Large intestine (tissue), 12 donors: ENCODE data around the gene VPS26B. TPM values are rescaled to one million over a fixed set of nuclear protein-coding genes. Genes with fewer than 3 reads are reported as not detected.
A peak's percentile ranks its signal among the peaks of the same experiment; 100 is the strongest.
"Not testable (repeated sequence)": the region's sequence is repeated elsewhere in the genome, so short reads cannot be mapped to it uniquely, and the experiment has no call there.

Experiments used
- DNase-seq, 2 donors: peaks; one replicate each; pipeline versions ENCODE4 v3.0.0 to v3.0.0-alpha.2; 2013
- H3K27ac ChIP-seq: one replicate; pipeline ENCODE4 v1.5.1; 2013; ENCODE audit warnings: low read length
- H3K27me3 ChIP-seq: 2 replicates; pipeline ENCODE4 v1.6.1; 2013; ENCODE audit warnings: low read length; ENCODE audit not compliant: control insufficient read depth, insufficient read depth
- H3K36me3 ChIP-seq: 2 replicates; pipeline ENCODE4 v1.6.1; 2013; ENCODE audit warnings: low read length; ENCODE audit not compliant: control insufficient read depth, insufficient read depth
- H3K4me1 ChIP-seq: one replicate; pipeline ENCODE4 v1.6.1; 2013; ENCODE audit warnings: low read length; ENCODE audit not compliant: control insufficient read depth, insufficient read depth
- H3K4me3 ChIP-seq: one replicate; pipeline ENCODE4 v1.5.1; 2013; ENCODE audit warnings: low read length
- H3K9me3 ChIP-seq: one replicate; pipeline ENCODE4 v1.6.1; 2013; ENCODE audit warnings: mild to moderate bottlenecking, low read depth, low read length, moderate library complexity; ENCODE audit not compliant: control insufficient read depth
- WGBS: methylation state at CpG from one replicate; pipeline ENCODE4 v1.1.5; 2013; ENCODE audit warnings: low lambda C conversion rate; ENCODE audit not compliant: insufficient coverage; 5-methylcytosine and 5-hydroxymethylcytosine counted together
- long read RNA-seq, 11 donors: transcript quantifications; one replicate each; lab custom pipeline, GENCODE V29; 2026
- polyA plus RNA-seq: library from polyadenylated mRNA; unstranded; fragments of 120-200 nt; gene quantifications from one replicate; pipeline ENCODE4 v1.2.1, GENCODE V29; 2013

Gene VPS26B
- polyA plus RNA-seq: 49.7 TPM
- long read RNA-seq, donor 1, transcript VPS26B-206 (2 exons, 2,073 nt): major isoform, 5 of 10 reads
- long read RNA-seq, donor 1, transcript VPS26B-201 (6 exons, 3,691 nt): major isoform, 5 of 10 reads
- long read RNA-seq, donor 1, partial matches to known transcripts: 0 of 10 reads
- long read RNA-seq, donor 1, other reads (novel, unspliced or antisense): 0 of 10 reads
- long read RNA-seq, donor 2, transcript VPS26B-206 (2 exons, 2,073 nt): minor isoform, 9 of 29 reads
- long read RNA-seq, donor 2, transcript VPS26B-201 (6 exons, 3,691 nt): major isoform, 19 of 29 reads
- long read RNA-seq, donor 2, partial matches to known transcripts: 0 of 29 reads
- long read RNA-seq, donor 2, other reads (novel, unspliced or antisense): 0 of 29 reads
- long read RNA-seq, donor 3: 0 reads
- long read RNA-seq, donor 4, partial matches to known transcripts: 0 of 2 reads
- long read RNA-seq, donor 4, other reads (novel, unspliced or antisense): 0 of 2 reads
- long read RNA-seq, donor 5, transcript VPS26B-201 (6 exons, 3,691 nt): major isoform, 9 of 13 reads
- long read RNA-seq, donor 5, partial matches to known transcripts: 0 of 13 reads
- long read RNA-seq, donor 5, other reads (novel, unspliced or antisense): 0 of 13 reads
- long read RNA-seq, donor 6, transcript VPS26B-201 (6 exons, 3,691 nt): major isoform, 23 of 26 reads
- long read RNA-seq, donor 6, partial matches to known transcripts: 0 of 26 reads
- long read RNA-seq, donor 6, other reads (novel, unspliced or antisense): 0 of 26 reads
- long read RNA-seq, donor 7, transcript VPS26B-201 (6 exons, 3,691 nt): major isoform, 5 of 12 reads
- long read RNA-seq, donor 7, partial matches to known transcripts: 5 of 12 reads
- long read RNA-seq, donor 7, other reads (novel, unspliced or antisense): 0 of 12 reads
- long read RNA-seq, donor 8, transcript VPS26B-201 (6 exons, 3,691 nt): major isoform, 17 of 43 reads
- long read RNA-seq, donor 8, transcript VPS26B-206 (2 exons, 2,073 nt): minor isoform, 11 of 43 reads
- long read RNA-seq, donor 8, partial matches to known transcripts: 13 of 43 reads
- long read RNA-seq, donor 8, other reads (novel, unspliced or antisense): 0 of 43 reads
- long read RNA-seq, donor 9, transcript VPS26B-201 (6 exons, 3,691 nt): major isoform, 10 of 15 reads
- long read RNA-seq, donor 9, partial matches to known transcripts: 0 of 15 reads
- long read RNA-seq, donor 9, other reads (novel, unspliced or antisense): 0 of 15 reads
- long read RNA-seq, donor 10, transcript VPS26B-201 (6 exons, 3,691 nt): major isoform, 14 of 19 reads
- long read RNA-seq, donor 10, partial matches to known transcripts: 0 of 19 reads
- long read RNA-seq, donor 10, other reads (novel, unspliced or antisense): 0 of 19 reads
- long read RNA-seq, donor 11, transcript VPS26B-201 (6 exons, 3,691 nt): major isoform, 9 of 14 reads
- long read RNA-seq, donor 11, partial matches to known transcripts: 0 of 14 reads
- long read RNA-seq, donor 11, other reads (novel, unspliced or antisense): 0 of 14 reads

DNA sequence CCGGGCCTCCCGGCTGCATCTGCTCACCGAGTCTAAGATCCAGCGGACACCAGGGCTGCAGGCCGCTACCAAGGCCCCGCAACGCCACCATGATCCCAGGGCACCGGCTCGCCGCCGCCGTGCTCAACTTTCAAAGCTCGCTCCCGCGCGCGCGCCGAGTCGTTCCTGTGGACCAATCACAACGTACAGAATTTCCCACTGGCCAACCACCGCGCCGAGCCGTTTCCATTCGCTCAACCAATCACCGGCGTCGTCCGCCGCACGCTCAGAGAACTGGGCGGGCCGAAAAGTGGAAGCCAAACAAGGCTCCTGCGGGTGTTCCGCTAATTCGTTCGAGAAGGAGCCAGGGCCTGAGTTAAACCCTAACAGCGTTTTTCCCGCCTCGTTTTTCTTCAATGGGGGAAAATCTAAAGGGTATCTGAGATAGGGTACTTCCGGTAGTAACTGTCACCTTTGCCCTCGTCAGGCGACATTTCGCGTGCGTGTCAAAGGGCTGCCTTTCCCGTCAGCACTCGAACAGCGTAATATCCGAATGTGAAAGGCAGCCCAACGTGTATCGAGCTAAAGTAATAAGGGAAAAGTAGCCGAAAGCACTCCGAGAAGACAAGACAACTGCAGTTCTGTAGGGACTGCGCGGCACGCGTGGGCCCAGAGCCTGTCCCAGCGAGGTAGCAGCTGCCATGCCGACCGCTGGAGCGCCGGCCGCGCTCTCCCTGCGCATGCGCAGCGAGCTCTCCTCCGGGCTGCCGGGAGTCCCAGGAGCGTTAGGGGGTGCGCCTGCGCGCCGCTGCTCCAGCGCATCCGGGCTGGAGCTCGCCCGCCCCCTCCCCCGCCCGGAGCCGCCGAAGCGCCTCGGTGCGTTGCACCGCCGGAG lies at the start of gene VPS26B, which contains the start of gene NCAPD3:
TSS of gene VPS26B (plus strand) at position 836 of the 874 bp plus-strand sequence. CDS start 452 bp downstream, outside the sequence.
TSS of gene NCAPD3 (minus strand) at position 132 of the 874 bp plus-strand sequence. CDS start at position 91, 41 bp downstream.
- Histone ChIP-seq H3K27ac (peak within 1 kb of the TSS; percentile 89), H3K36me3 (peaks cover 9% of the 10 kb centered on the region), H3K4me1 (no peaks in the 10 kb centered on the region), H3K27me3 (no peaks in the 10 kb centered on the region), H3K4me3 (peak within 1 kb of the TSS; percentile 83), H3K9me3 (no peaks in the 10 kb centered on the region)
- no CpG with 5 or more reads among the region's 89 CpGs for WGBS
- peak; percentile 97 for DNase-seq

DNA sequence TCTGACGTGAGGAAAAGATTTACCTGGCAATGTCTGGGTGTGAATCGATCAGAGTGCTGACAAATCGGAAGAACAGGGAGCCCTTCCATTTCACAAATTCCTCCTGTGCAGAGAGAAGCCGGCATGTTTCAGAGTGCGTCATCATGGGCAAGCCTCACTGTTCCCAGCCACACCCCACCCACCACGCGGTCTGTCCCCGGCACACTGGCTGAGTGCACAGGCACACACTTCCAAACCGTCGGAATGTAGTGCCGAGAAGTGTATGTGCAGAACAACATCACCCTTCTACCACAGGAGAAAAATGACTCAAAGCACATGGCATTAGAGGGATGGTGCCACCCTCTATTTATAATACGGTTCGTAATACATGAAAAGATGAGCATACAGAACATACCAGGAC lies 48.2 kb upstream of the VPS26B start:
- peaks cover 54% of the 10 kb centered on the region for H3K36me3 ChIP-seq
- no CpG with 5 or more reads among the region's 13 CpGs for WGBS

DNA sequence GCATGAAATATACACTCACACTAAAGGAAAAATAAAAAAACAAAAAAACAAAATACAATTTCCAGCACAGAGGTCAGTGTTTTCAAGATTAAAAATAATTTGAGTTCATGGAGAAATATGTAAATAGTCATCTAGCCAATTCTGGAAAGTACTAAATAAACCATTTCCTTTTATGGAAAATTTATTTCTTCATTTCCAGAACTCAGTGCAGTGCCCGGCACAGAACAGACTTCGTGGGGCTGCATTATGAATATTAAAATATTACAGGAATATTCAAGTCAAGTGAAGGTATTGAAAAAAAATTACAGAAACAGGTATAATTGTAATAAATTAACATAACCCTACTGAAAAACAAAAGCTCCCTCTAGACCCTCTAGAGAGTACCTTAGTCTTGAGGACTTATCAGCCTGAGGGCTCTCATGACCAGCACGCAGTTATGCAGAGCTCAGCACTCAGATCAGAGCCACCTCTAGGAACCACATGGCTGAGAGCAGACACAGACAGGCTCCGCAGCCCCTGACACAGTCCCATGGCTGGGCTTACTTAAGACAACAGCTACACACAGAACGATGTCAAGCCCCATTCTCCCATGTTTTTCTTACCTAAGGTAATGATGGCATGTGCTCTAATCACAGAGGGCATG lies 46.3 kb upstream of the VPS26B start:
- H3K4me1 ChIP-seq: no peaks in the 10 kb centered on the region
- no peak overlapping the region for H3K4me3 ChIP-seq
- H3K27me3 ChIP-seq: no peaks in the 10 kb centered on the region
- no peaks in the 10 kb centered on the region for H3K9me3 ChIP-seq
- 55% methylated on average over 2 of the region's 5 CpGs for WGBS
- no peak for DNase-seq
- H3K36me3 ChIP-seq: peaks cover 52% of the 10 kb centered on the region
- H3K27ac ChIP-seq: no peak overlapping the region

More for the DNA sequence above, 48.2 kb upstream of the VPS26B start:
- Histone ChIP-seq H3K9me3 (no peaks in the 10 kb centered on the region), H3K4me1 (no peaks in the 10 kb centered on the region), H3K27me3 (no peaks in the 10 kb centered on the region), H3K4me3 (no peak overlapping the region), H3K27ac (no peak overlapping the region)
- DNase-seq: no peak

DNA sequence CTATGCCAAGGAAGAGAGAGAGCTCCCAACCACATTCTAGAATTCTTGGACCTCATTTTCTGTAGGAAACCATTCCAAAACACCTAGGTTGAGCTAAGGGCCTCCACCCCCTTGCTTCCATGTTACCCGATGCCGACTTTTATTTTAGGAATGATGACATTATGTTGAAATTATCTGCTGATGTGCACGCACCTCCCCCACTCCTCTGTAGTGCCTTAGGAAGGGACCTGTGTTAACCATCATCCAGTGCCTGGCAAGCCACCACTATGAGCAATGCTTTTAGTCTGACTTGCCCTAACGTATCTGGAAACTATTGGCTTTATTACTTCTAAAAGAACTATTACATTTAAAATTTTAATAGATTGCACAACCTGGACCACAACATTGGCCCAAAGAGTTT lies 42.8 kb upstream of the VPS26B start:
- Histone ChIP-seq H3K9me3 (no peaks in the 10 kb centered on the region), H3K4me1 (no peaks in the 10 kb centered on the region), H3K27me3 (no peaks in the 10 kb centered on the region), H3K4me3 (no peak overlapping the region), H3K27ac (no peak overlapping the region), H3K36me3 (peaks cover 45% of the 10 kb centered on the region)
- DNase-seq: no peak
- WGBS: 100% methylated on average over 1 of the region's 4 CpGs

DNA sequence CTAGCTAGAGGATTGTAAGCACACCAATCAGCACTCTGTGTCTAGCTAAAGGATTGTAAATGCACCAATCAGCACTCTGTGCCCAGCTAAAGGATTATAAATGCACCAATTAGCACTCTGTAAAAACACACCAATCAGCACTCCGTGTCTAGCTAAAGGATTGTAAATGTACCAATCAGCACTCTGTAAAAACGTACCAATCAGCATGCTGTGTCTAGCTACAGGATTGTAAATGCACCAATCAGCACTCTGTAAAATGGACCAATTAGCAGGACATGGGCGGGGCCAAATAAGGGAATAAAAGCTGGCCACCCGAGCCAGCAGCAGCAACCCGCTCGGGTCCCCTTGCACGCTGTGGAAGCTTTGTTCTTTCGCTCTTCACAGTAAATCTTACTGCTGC lies 36.4 kb upstream of the VPS26B start:
- H3K9me3 ChIP-seq, H3K4me3 ChIP-seq, DNase-seq, H3K27ac ChIP-seq, H3K4me1 ChIP-seq, H3K27me3 ChIP-seq: not testable (repeated sequence)
- WGBS: 100% methylated on average over 1 of the region's 8 CpGs
- peaks cover 59% of the 10 kb centered on the region for H3K36me3 ChIP-seq

DNA sequence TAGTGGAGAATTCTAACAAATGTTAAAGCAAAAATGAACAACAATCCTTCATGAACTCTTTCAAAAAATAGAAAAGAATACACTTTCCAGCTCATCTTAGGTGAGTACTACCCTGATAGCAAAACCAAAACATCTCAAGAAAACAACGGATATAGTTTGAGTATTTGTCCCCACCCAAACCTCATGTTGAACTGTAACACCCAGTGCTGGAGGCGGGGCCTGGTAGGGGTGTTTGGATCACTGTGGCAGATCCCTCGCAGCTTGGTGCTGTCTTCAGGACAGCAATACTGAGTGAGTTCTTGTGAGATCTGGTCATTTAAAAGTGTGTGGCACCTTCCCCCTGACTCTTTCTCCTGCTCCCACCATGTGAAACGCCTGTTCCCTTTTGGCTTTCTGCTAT lies 27.7 kb upstream of the VPS26B start:
- Histone ChIP-seq H3K27me3 (no peaks in the 10 kb centered on the region), H3K4me3 (no peak overlapping the region), H3K36me3 (peaks cover 32% of the 10 kb centered on the region), H3K9me3 (no peaks in the 10 kb centered on the region), H3K27ac (no peak overlapping the region), H3K4me1 (no peaks in the 10 kb centered on the region)
- WGBS: 100% methylated on average over 1 of the region's 4 CpGs
- no peak for DNase-seq

DNA sequence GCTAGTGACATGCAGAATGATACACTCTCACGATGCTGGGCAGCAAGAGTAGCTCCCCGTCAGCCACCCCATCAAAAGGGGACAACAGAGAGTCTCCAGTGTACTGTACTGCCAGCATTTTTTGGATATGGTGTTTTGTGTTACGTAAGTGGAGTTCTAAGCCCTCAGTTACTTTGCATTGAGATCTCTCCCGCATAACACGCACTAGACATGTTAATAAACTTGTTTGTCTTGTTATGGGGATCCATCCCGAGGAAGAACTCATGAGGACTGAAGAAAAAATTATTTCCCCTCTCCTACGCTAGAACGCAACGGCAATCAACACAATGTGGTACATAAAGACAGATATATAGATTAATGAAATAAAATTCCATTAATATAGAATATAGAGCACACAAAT lies 24.9 kb upstream of the VPS26B start:
- Histone ChIP-seq H3K27me3 (no peaks in the 10 kb centered on the region), H3K4me1 (no peaks in the 10 kb centered on the region), H3K36me3 (peaks cover 35% of the 10 kb centered on the region), H3K27ac (no peak overlapping the region), H3K9me3 (no peaks in the 10 kb centered on the region), H3K4me3 (no peak overlapping the region)
- 100% methylated on average over 1 of the region's 9 CpGs for WGBS
- no peak for DNase-seq

DNA sequence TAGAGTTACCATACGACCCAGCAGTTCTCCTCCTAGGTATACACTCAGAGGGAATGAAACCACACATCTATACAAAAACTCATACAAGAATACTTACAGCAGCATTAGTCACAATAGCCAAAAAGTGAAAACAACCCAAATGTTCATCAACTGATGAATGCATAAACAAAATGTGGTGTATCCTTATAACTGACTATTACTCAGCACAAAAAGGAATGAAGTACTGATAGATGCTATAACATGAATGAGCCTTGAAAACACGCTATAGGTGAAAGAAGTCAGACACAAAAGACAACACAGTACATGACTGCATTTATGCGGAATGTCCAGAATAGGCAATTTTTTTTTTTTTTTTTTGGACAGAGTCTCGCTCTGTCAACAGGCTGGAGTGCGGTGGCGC lies 23.8 kb upstream of the VPS26B start:
- 100% methylated on average over 1 of the region's 6 CpGs for WGBS
- Histone ChIP-seq H3K27me3 (no peaks in the 10 kb centered on the region), H3K36me3 (peaks cover 39% of the 10 kb centered on the region), H3K9me3 (no peaks in the 10 kb centered on the region), H3K4me1 (no peaks in the 10 kb centered on the region), H3K27ac (no peak overlapping the region), H3K4me3 (no peak overlapping the region)
- DNase-seq: no peak

DNA sequence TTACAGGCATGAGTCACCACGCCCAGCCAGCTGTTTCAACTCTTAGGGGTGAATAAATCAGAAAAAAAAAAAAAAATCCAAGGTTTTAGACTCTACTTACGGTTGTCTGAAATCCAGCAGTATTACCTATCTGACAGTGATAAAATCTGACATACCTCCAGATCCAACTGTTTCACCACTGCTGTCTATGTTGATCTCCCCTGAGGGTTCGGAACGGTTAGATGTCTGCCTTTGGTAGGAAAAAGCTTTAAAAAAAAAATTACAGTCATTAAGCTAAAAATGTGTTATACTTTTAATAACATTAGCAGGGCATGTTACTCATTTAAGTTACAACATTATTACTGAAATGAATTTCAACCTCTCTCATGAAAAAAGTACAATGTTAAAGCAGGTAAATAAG lies 21.8 kb upstream of the VPS26B start:
- Histone ChIP-seq H3K4me3 (no peak overlapping the region), H3K27ac (no peak overlapping the region), H3K4me1 (no peaks in the 10 kb centered on the region), H3K9me3 (no peaks in the 10 kb centered on the region), H3K36me3 (peaks cover 46% of the 10 kb centered on the region), H3K27me3 (no peaks in the 10 kb centered on the region)
- DNase-seq: no peak
- WGBS: no CpG with 5 or more reads among the region's 4 CpGs
